Keratinocyte (primary cell): ENCODE data around the gene CUX1. TPM values are rescaled to one million over a fixed set of nuclear protein-coding genes. Genes with fewer than 3 reads are reported as not detected.

Source experiments
- DNase-seq: peaks from one replicate; pipeline ENCODE4 v3.0.0-alpha.2; 2011; ENCODE audit warnings: low read depth, missing footprints, low spot score
- FAIRE-seq: peaks from 2 replicates; lab custom pipeline; 2011; peaks lifted over from hg19 to GRCh38; lab: Jason Lieb, UNC
- H2AFZ ChIP-seq: 2 replicates; pipeline ENCODE4 v1.6.0; 2012; ENCODE audit warnings: low read length, control low read depth, inconsistent platforms; ENCODE audit not compliant: control insufficient read depth
- H3K27ac ChIP-seq: 2 replicates; pipeline ENCODE4 v1.5.1; 2011; ENCODE audit warnings: low read length; ENCODE audit not compliant: control insufficient read depth, insufficient read depth
- H3K27me3 ChIP-seq: 3 replicates; pipeline ENCODE4 v1.6.0; 2011; ENCODE audit warnings: low read length; ENCODE audit not compliant: control insufficient read depth, insufficient read depth; ENCODE audit errors: extremely low read depth
- H3K36me3 ChIP-seq, 2 experiments: 2 replicates in 1 of 2; 3 replicates in 1 of 2; pipeline ENCODE4 v1.5.1; 2011; ENCODE audit warnings: low read length in 2 of 2, mild to moderate bottlenecking in 1 of 2; ENCODE audit not compliant: control insufficient read depth in 2 of 2, insufficient read depth in 2 of 2; ENCODE audit errors: extremely low read depth in 1 of 2
- H3K4me1 ChIP-seq: 3 replicates; pipeline ENCODE4 v1.5.1; 2011; ENCODE audit warnings: low read length; ENCODE audit not compliant: control insufficient read depth, insufficient read depth; ENCODE audit errors: extremely low read depth
- H3K4me2 ChIP-seq: 3 replicates; pipeline ENCODE4 v1.6.0; 2011; ENCODE audit warnings: low read depth, low read length; ENCODE audit not compliant: control insufficient read depth, insufficient read depth; ENCODE audit errors: extremely low read depth
- H3K4me3 ChIP-seq, 3 experiments: fragments of 200-600 bp in 1 of 3; sonication (generic) in 1 of 3; 2 replicates in 2 of 3; 3 replicates in 1 of 3; pipeline ENCODE4 v1.5.1; 2011 to 2016; ENCODE audit warnings: low read length in 3 of 3, mild to moderate bottlenecking in 3 of 3, control low read depth in 2 of 3, inconsistent platforms in 1 of 3, low read depth in 1 of 3, mixed read lengths in 1 of 3, mixed run types in 1 of 3, moderate library complexity in 1 of 3; ENCODE audit not compliant: control insufficient read depth in 2 of 3, insufficient read depth in 2 of 3; ENCODE audit errors: extremely low read depth in 1 of 3
- H3K79me2 ChIP-seq: 2 replicates; pipeline ENCODE4 v1.6.0; 2012; ENCODE audit warnings: low read length; ENCODE audit not compliant: control insufficient read depth, insufficient read depth
- H3K9ac ChIP-seq: 3 replicates; pipeline ENCODE4 v1.6.0; 2011; ENCODE audit warnings: low read length; ENCODE audit not compliant: control insufficient read depth, insufficient read depth; ENCODE audit errors: extremely low read depth
- H3K9me1 ChIP-seq: 3 replicates; pipeline ENCODE4 v1.6.0; 2011; ENCODE audit warnings: low read length; ENCODE audit not compliant: control insufficient read depth, insufficient read depth; ENCODE audit errors: extremely low read depth
- H3K9me3 ChIP-seq: 2 replicates; pipeline ENCODE4 v1.5.1; 2012; ENCODE audit warnings: low read depth, low read length; ENCODE audit not compliant: control insufficient read depth
- H4K20me1 ChIP-seq: 3 replicates; pipeline ENCODE4 v1.6.0; 2011; ENCODE audit warnings: low read length; ENCODE audit not compliant: control insufficient read depth, insufficient read depth; ENCODE audit errors: extremely low read depth
- CTCF ChIP-seq, 3 experiments: IDR thresholded peaks in 1 of 3; conservative IDR thresholded peaks in 1 of 3; optimal IDR thresholded peaks in 1 of 3; 2 replicates in 2 of 3; 3 replicates in 1 of 3; pipeline versions ENCODE3 to v1.5.1; 2011; ENCODE audit warnings: low read length in 3 of 3, mild to moderate bottlenecking in 3 of 3, moderate library complexity in 2 of 3, control low read depth in 1 of 3, inconsistent platforms in 1 of 3; ENCODE audit not compliant: insufficient read depth in 2 of 3; ENCODE audit errors: extremely low read depth in 1 of 3
- EZH2 ChIP-seq: IDR thresholded peaks from one replicate; pipeline ENCODE4 v1.6.1; 2012; ENCODE audit warnings: inconsistent platforms, mild to moderate bottlenecking, low read length, moderate library complexity
- dilution Hi-C: fragments of 300-500 bp; cut with MboI; formaldehyde crosslinking; loops from one replicate; pipeline ENCODE4 v1.7.0; 2020; ENCODE audit warnings: low sequenced_read_pairs; ENCODE audit not compliant: extremely low pct_ligation_motif_present
- polyA plus RNA-seq, 5 experiments: library from polyadenylated mRNA; depleted of rRNA in 3 of 5; stranded (reverse) in 3 of 5; stranded (forward) in 1 of 5; unstranded in 1 of 5; fragments of >200 nt; gene quantifications; 1 replicate in 1 of 5; 2 replicates in 3 of 5; 3 replicates in 1 of 5; pipeline versions ENCODE4 v1.2.1 to v1.2.3, GENCODE V29; 2011 to 2012; ENCODE audit warnings: missing spikeins in 2 of 5, low read depth in 1 of 5, low replicate concordance in 1 of 5

The CUX1 gene
- polyA plus RNA-seq, 1 donor (not counting 4 experiments of a cell fraction or from before 2014, with no cell fraction given), result 18.3 TPM

DNA sequence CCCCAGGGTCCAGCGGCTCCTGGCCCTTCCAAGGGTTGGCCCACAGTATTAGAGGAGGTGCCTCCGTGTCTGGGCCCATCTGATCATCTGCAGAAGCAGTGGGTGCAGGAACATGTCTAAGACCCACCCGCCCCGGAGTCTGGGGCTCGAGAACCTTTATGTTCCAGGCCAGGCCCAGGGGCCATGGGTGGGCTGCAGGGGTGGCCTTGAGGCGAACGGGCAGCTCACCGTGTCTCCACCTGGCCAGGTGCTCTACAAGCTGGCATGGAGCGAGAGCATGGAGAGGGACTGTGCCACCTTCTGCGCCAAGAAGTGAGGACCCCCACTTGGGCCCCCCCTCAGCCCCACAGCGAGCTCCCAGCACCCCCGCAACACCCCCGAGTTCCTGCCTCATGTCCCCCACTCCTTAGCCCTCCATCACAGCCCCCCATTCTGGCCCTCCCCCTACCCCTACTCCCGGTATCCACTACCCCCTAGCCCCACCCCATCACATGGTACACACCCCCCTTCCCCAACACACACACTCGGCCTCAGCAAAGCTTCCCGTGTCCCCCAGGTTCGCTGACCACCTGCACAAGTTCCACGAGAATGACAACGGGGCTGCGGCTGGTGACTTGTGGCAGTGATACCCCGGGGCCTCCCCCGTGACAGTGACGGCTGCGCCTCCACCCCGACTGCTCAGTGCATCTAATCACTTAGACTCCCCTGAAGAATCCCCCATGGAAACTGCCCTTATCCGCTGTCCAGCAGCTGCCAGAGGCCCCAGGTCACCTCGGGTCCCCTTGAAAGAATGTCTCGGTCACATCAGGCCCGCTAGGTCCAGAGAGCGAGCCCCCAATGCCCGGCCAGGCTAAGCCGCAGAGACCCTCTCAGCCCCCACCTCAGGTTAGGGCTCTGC is 465.3 kb downstream of the CUX1 start:
- Histone ChIP-seq H3K79me2 (no peaks in the 10 kb centered on the region), H3K36me3 (no peaks in the 10 kb centered on the region), H3K27ac (no peak overlapping the region), H3K9ac (no peak overlapping the region), H3K4me3 (no peak overlapping the region), H3K4me1 (peaks cover 3% of the 10 kb centered on the region), H4K20me1 (no peaks in the 10 kb centered on the region), H3K27me3 (peaks cover 12% of the 10 kb centered on the region), H3K9me1 (no peaks in the 10 kb centered on the region), H3K9me3 (no peaks in the 10 kb centered on the region), H3K4me2 (no peak overlapping the region), H2AFZ (no peak overlapping the region)
- TF ChIP-seq EZH2, result no peak
- no peak for TF ChIP-seq CTCF (optimal IDR thresholded peaks at IDR 0.05 in 1 of 3, IDR thresholded peaks at IDR 0.05 in 1 of 3, conservative IDR thresholded peaks at IDR 0.05 in 1 of 3; ENCODE audit: extremely low read depth in 1 of 3, insufficient read depth in 2 of 3, low read length in 3 of 3)
- FAIRE-seq (no peak), DNase-seq (no peak)
- dilution Hi-C loops, result no loop called here

- H3K4me2 ChIP-seq, result no peak overlapping the region
- FAIRE-seq (no peak), DNase-seq (no peak)
- H3K9me3 ChIP-seq, result no peaks in the 10 kb centered on the region
- no peak overlapping the region for H3K4me3 ChIP-seq
- dilution Hi-C loops, result no loop called here
- H2AFZ ChIP-seq, result no peak overlapping the region
- H3K36me3 ChIP-seq, result no peaks in the 10 kb centered on the region
- no peak overlapping the region for H3K27ac ChIP-seq
- H3K79me2 ChIP-seq, result no peaks in the 10 kb centered on the region
- no peaks in the 10 kb centered on the region for H4K20me1 ChIP-seq
- TF ChIP-seq CTCF (optimal IDR thresholded peaks at IDR 0.05 in 1 of 3, IDR thresholded peaks at IDR 0.05 in 1 of 3, conservative IDR thresholded peaks at IDR 0.05 in 1 of 3; ENCODE audit: extremely low read depth in 1 of 3, insufficient read depth in 2 of 3, low read length in 3 of 3) (no peak), EZH2 (no peak)
- H3K27me3 ChIP-seq, result peaks cover 12% of the 10 kb centered on the region
- peaks cover 3% of the 10 kb centered on the region for H3K4me1 ChIP-seq
- H3K9me1 ChIP-seq, result no peaks in the 10 kb centered on the region
- no peak overlapping the region for H3K9ac ChIP-seq
Measured at GRCh38 chr7:102283477-102284189, 466.2 kb downstream of the CUX1 start.
